HCT116 (cell line): ENCODE measurements around the gene BEX4.

Experiments used
- CTCF ChIP-seq, 3 experiments: fragments of 200-600 bp in 1 of 3; sonication (generic) in 1 of 3; IDR thresholded peaks in 2 of 3; conservative IDR thresholded peaks in 1 of 3; 2 replicates each; pipeline ENCODE4 v1.5.1; 2012 to 2017; ENCODE audit warnings: low read depth in 2 of 3, low read length in 2 of 3, antibody characterized with exemption in 1 of 3, borderline replicate concordance in 1 of 3, control low read depth in 1 of 3, mild to moderate bottlenecking in 1 of 3, mixed read lengths in 1 of 3, mixed run types in 1 of 3, moderate library complexity in 1 of 3; ENCODE audit not compliant: insufficient read depth in 1 of 3
- ELF1 ChIP-seq: IDR thresholded peaks from 2 replicates; pipeline ENCODE4 v1.6.1; 2012; ENCODE audit warnings: low read depth, borderline replicate concordance
- EZH2 ChIP-seq: fragments of 200-600 bp; sonication (generic); IDR thresholded peaks from 2 replicates; pipeline ENCODE4 v1.6.1; 2017; ENCODE audit warnings: antibody characterized with exemption, mixed run types
- EZH2phosphoT487 ChIP-seq: fragments of 200-600 bp; IDR thresholded peaks from 2 replicates; pipeline ENCODE4 v1.6.1; 2018; ENCODE audit warnings: antibody characterized with exemption, borderline replicate concordance
- FOSL1 ChIP-seq: IDR thresholded peaks from 2 replicates; pipeline ENCODE4 v1.6.1; 2012; ENCODE audit warnings: low read depth
- MAX ChIP-seq: IDR thresholded peaks from 2 replicates; pipeline ENCODE4 v1.6.1; 2012
- POLR2A ChIP-seq: IDR thresholded peaks from 2 replicates; pipeline ENCODE4 v1.7.0; 2011; ENCODE audit warnings: borderline replicate concordance; ENCODE audit not compliant: insufficient read depth, insufficient read length; ENCODE audit errors: extremely low read depth
- RAD21 ChIP-seq: IDR thresholded peaks from 2 replicates; pipeline ENCODE4 v1.6.1; 2012; ENCODE audit warnings: low read depth, mild to moderate bottlenecking
- SP1 ChIP-seq: IDR thresholded peaks from 2 replicates; pipeline ENCODE4 v1.6.1; 2012; ENCODE audit warnings: low read depth
- TCF7L2 ChIP-seq: IDR thresholded peaks from 2 replicates; pipeline ENCODE4 v1.7.0; 2011; ENCODE audit warnings: borderline replicate concordance, inconsistent platforms; ENCODE audit not compliant: insufficient read depth, insufficient read length; ENCODE audit errors: extremely low read depth
- ZBTB33 ChIP-seq: IDR thresholded peaks from 2 replicates; pipeline ENCODE4 v1.6.1; 2011; ENCODE audit warnings: mild to moderate bottlenecking, low read length, moderate library complexity; ENCODE audit not compliant: insufficient replicate concordance; ENCODE audit errors: extremely low read depth
- ZFX ChIP-seq: fragments of 450-650 bp; IDR thresholded peaks from 2 replicates; pipeline ENCODE4 v1.6.1; 2017
- ZNF274 ChIP-seq: fragments of 200-500 bp; sonication (Bioruptor generic); IDR thresholded peaks from 2 replicates; pipeline ENCODE4 v1.6.1; 2014; ENCODE audit warnings: mild to moderate bottlenecking, low read depth, low read length, inconsistent platforms

- TF ChIP-seq RAD21: peak; percentile 71
- TF ChIP-seq FOSL1: no peak
- TF ChIP-seq CTCF (IDR thresholded peaks at IDR 0.05 in 2 of 3, conservative IDR thresholded peaks at IDR 0.05 in 1 of 3; ENCODE audit: borderline replicate concordance in 1 of 3, insufficient read depth in 1 of 3, low read depth in 2 of 3, low read length in 2 of 3): peak; percentile 72 to 75 (median 75); a peak in 5 of 6 replicates
- no peak for TF ChIP-seq POLR2A
- TF ChIP-seq ZFX: no peak
- no peak for TF ChIP-seq SP1
- no peak for TF ChIP-seq EZH2
- TF ChIP-seq ZBTB33: no peak
- TF ChIP-seq EZH2phosphoT487: no peak
- no peak for TF ChIP-seq ELF1
- TF ChIP-seq ZNF274: no peak
- no peak for TF ChIP-seq MAX
- no peak for TF ChIP-seq TCF7L2
Observed at GRCh38 chrX:103175944-103176753, 38.8 kb upstream of the BEX4 start.
